Stimulated activated naive CD8-positive, alpha-beta T cell treated with anti-CD3 and anti-CD28 coated beads, Interleukin-15, Interleukin-2, amounts not matched to agents 100 U/mL and 50 U/mL, for 24 hours (primary cell): Measurements from ENCODE around the gene LRRC8D.
A peak's percentile ranks its signal among the peaks of the same experiment; 100 is the strongest.

Source experiments
- ATAC-seq: fragments of 150-1000 bp; cut with Tn5 transposase; one replicate; pipeline ENCODE4 v1.10.0; 2021
- DNase-seq: peaks from one replicate; pipeline ENCODE4 v3.0.0; 2021

LRRC8D gene

DNA sequence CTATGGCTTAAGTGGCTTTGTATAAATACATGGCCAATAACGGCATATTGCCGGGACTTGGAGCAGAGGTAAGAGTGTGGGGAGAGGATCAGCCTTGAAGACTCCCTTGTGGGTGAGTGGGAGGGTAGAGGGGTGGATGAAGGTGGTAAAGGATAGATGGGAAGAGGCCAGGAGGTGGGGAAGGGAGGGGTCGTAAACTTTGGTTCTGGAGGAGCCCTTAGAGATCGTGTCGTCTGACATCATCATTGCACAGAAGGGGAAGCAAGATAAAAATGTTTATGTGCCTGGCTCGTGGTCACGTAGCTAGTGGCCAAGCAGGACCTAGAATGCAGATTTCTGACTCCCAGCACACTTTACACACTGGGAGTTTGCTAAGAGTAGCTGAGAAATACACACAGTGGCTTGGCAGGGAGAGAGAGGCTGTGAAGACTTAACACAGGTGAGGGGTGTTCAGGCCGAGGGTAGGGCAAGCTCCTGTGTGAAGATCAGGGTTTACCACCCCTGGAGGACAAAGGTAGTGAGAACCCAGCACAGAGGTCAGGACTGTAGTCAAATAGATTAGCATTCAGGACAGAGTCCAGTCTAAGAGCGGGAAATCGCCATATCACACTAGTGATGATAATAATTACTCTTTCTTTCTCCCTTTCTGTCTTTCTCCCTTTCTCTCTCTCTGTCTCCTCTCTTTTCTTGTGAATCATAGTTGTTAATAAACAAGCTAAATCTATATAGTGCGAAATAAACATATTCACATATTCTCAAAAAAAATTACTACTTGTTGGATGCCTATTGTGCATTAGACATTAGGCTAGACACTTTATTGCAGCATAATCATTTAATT is 75.5 kb downstream of the LRRC8D start:
- no peak for DNase-seq
- ATAC-seq = no peak

DNA sequence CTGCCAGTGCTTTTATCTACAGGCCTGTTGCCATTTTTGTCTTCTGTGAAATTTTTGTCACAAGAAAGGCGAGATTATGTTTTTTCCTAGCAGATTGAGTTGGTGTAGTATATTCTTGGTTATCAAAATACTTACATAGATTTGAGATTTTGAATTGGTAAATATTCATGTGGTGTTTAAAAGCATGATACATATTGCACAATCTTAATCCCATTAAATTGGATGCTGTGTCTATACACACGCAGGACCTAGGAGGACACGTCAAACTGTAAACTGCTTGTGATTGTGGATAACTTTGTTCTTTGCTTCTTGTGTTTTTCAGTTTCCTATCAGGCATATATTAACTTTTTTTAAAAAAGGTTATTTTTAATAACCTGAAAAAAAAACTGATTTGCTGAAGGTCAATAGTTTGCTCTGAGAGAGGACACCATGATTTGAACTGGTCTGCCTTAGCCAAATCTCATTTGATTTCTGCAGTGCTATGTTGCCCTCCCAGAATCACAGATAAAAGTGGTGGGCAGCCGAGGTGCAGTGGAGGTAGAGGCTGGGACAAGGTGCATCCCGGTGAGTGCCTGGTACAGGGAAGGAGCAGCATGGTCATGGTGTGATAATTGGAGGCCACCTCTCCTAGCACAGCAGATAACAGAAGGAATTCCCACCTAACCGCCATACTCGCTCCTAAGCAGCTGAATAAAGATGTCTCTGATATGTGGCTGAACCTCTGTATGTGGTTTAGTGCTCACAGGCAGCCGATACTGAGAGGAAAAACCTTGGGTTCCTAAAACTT is 76.7 kb downstream of the LRRC8D start:
- ATAC-seq (no peak), DNase-seq (no peak)

GRCh38 chr1:89898150-89898549 is 77.3 kb downstream of the LRRC8D start:
- ATAC-seq (no peak), DNase-seq (no peak)

DNA sequence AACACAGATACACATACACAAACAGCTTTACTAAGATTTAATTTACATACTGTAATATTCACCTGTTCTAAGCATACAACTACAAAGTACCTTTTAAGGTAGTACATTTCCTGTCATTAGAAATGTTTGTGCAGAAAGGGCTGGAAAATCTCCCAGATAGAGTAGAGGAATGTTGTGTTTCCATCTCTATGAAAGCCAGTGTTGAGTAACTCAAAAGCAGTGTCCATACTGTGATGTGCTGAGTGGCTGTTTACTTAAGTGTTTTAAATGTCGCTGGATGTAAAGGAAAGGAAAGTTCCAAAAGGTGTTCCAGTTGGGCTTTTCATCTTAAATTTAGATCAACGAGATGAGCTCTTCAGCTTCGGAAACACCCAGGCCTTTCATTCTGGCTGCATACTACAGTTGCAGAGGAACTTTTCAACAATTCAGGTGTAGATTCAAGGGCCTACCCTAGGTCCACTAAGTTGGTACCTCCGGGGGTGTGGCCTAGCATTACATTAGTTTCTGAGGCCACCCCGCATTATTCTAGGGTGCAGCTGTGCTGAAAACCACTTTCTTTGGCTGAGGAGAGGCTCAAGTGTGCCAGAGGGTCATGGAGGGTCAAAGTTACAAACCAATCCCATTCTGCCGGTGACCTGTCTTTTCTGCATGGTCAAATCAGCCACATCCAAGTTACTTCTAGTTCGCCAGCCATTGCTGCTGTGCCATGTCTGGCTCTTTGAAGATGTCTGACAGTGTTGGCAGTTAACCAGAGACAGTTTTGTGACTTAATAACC is 78.1 kb downstream of the LRRC8D start:
- no peak for ATAC-seq
- no peak for DNase-seq

DNA sequence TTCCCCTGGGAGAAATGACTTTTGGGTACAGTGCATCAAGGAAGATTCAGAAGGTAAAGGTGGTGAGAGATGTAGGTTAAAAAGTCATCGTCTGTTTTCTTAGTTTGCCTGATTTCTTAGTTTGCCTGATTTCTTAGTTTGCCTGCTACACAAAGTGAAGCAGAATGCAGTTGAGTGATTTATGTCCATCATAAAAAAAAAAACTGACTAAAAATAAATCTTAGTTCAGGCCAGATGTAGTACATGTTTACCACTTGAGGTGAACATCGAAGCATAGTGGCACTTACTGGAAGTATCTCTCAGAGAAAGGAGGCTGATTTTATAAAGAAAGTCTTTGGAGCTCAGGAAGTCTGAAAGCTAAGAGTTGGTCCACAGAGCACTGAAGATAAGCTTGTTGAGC is 79.5 kb downstream of the LRRC8D start:
- ATAC-seq (no peak), DNase-seq (no peak)

GRCh38 chr1:89900791-89901708 is 80.2 kb downstream of the LRRC8D start:
- ATAC-seq (no peak), DNase-seq (no peak)

DNA sequence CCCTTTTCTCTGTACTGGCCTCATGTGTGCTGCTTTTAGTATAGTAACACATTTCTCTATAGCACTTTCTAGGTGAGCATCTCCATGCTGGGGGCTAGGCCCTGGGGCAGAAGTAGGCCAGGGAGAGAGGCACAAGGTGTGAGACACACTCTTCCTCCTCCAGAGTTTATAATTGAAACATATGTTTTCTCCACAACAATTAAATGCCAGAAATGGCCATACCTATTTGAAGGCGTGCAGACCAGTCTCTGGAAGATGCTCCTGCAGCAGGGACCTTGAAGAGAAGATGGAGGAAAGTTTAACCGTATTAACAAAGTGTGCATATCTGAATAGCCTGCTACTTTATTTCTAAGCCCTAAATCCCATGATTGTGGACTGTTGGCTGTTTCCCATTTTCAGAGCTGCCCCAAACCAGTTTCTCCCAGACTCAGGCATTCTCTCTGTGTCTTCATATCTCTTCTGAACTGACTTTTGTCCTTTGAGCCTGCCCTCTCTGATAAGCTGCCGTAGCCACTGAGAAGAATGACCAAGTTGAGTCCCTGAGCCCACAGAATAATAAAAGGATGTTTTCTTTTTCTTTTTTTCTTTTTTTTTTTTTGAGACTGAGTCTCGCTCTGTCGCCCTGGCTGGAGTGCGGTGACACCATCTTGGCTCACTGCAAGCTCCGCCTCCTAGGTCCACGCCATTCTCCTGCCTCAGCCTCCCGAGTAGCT is 81.3 kb downstream of the LRRC8D start:
- ATAC-seq (no peak), DNase-seq (no peak)

- ATAC-seq (no peak), DNase-seq (no peak)
Measured at GRCh38 chr1:89903550-89903949, 82.7 kb downstream of the LRRC8D start.

- DNase-seq = no peak
- no peak for ATAC-seq
Measured at GRCh38 chr1:89904219-89904980, 83.6 kb downstream of the LRRC8D start.

- ATAC-seq = no peak
- no peak for DNase-seq
Measured at GRCh38 chr1:89905395-89906058, 84.7 kb downstream of the LRRC8D start.

DNA sequence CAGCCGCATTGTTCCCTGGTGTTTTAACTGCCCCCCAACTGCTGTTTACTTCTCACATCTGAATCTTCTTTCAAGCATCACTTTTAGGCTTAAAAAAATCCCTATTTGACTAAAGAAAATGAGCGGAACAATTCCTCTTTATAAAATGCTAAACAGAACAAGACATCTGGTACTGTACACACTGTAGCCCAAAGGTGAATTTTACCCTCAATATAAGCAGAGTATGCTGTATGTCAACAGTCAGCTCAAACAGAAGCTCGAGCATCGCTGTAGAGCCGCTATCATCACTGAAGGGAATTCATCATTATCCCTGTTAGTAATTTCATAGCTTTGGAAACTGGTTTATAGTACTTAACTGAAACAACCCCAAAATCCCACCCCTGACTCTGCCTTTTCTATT is 85.3 kb downstream of the LRRC8D start:
- ATAC-seq = no peak
- DNase-seq = no peak

GRCh38 chr1:89907727-89908212 is 86.9 kb downstream of the LRRC8D start:
- ATAC-seq (peak; percentile 79), DNase-seq (no peak)

DNA sequence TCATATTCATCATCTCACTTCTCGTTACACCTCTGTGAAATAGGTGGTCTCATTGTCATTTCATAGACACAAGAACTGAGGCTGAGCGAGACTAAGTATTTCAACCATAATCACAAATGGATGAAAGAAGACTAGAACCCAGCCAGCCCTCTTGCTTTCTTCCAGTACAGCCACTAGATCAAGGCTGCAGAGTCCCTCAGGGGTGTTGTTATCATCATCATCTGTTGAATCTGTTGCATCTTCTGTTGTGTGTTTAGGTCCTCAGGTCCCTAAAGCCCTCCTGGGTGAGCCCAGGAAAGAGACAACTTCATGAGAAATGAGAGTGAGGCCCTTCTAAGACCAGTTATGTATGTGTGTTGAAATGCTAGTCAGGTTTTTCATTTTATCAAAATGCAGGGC is 87.4 kb downstream of the LRRC8D start:
- DNase-seq (no peak), ATAC-seq (no peak)

- ATAC-seq (no peak), DNase-seq (no peak)
Measured at GRCh38 chr1:89908672-89909436, 88.0 kb downstream of the LRRC8D start.

DNA sequence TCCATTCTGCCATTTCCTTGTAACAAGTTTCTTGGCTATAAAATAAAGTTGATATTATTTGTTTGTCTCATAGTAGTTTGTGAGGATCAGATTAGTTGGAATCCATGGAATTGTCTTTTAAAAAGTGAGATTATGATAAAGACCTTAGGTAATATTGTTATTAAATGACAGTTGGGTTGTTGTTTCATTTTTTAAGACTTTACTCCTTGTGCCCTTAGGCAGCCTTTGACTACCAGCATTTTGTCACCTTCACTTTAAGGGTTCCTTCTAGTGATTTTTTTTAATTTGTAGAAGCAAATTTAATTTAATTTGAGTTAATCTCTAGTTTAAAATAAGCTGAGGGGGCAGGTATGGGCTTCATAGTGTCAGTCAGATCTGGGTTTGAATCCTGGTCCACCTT is 89.4 kb downstream of the LRRC8D start:
- ATAC-seq (no peak), DNase-seq (no peak)

DNA sequence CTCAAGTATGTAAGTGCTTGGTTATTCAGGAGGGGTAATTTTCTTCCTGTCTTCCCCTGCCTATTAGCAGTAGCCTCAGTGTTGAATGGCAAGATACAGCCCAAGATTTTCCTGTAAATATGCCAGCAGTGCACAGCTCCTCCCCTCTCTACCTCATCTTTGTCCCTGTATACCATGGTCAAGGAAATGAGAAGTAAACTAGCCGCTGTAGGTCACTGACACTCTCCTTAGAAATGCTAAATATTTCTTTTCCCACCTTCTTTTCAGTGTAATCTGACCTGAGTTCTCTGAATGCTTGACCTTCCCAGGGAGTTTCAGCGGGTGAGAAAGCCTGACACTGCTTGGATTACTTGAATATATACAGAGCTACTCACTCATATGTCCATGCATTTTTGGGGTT is 89.9 kb downstream of the LRRC8D start:
- DNase-seq (no peak), ATAC-seq (no peak)

- no peak for ATAC-seq
Measured at GRCh38 chr1:89911191-89911991, 90.6 kb downstream of the LRRC8D start.

GRCh38 chr1:89912073-89912472 is 91.2 kb downstream of the LRRC8D start:
- ATAC-seq (no peak), DNase-seq (no peak)

More at GRCh38 chr1:89911191-89911991, 90.6 kb downstream of the LRRC8D start:
- DNase-seq = no peak
